Hepatocyte (in vitro differentiated cells): ENCODE measurements around the gene CFC1.
"Not testable (repeated sequence)": the region's sequence is repeated elsewhere in the genome, so short reads cannot be mapped to it uniquely, and the experiment has no call there.

Experiments used
- EZH2phosphoT487 ChIP-seq: fragments of 200-600 bp; sonication (generic); IDR thresholded peaks from one replicate; pipeline ENCODE4 v1.6.1; 2018; ENCODE audit warnings: antibody characterized with exemption, mild to moderate bottlenecking, low read depth, moderate library complexity; ENCODE audit not compliant: unreplicated experiment, severe bottlenecking
- TF ChIP-seq, protein P1 (sequence below): fragments of 200-600 bp; sonication (generic); IDR thresholded peaks from 2 replicates; pipeline ENCODE4 v1.5.1; 2016; ENCODE audit warnings: antibody characterized with exemption, mild to moderate bottlenecking; ENCODE audit not compliant: poor library complexity

DNA sequence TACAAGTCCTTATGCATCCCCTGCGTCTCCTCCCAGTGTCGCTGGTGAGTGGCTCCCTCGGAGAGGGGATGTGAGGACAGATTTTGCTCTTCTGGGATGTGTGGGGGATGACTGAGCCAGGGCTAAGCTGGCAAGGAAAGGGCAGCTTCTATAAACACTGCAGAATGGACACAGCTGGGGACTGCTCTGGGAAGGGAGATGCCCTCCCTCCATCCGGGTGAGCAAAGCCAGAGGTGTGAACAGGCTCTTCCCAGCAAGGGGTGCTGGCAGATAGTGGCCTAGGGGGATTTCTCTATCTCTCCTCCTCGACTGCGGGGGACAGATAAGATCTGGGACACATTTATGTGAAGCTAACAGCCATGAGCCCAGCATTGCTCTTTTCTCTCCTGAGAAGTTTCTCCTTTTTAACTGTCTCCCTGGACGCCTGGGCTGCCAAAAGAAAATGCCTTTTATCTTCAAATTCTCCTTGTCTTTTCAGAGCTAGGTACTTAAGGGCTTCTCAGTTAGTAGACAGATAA, 8.5 kb downstream of the CFC1 start:
- TF ChIP-seq, protein P1, sequence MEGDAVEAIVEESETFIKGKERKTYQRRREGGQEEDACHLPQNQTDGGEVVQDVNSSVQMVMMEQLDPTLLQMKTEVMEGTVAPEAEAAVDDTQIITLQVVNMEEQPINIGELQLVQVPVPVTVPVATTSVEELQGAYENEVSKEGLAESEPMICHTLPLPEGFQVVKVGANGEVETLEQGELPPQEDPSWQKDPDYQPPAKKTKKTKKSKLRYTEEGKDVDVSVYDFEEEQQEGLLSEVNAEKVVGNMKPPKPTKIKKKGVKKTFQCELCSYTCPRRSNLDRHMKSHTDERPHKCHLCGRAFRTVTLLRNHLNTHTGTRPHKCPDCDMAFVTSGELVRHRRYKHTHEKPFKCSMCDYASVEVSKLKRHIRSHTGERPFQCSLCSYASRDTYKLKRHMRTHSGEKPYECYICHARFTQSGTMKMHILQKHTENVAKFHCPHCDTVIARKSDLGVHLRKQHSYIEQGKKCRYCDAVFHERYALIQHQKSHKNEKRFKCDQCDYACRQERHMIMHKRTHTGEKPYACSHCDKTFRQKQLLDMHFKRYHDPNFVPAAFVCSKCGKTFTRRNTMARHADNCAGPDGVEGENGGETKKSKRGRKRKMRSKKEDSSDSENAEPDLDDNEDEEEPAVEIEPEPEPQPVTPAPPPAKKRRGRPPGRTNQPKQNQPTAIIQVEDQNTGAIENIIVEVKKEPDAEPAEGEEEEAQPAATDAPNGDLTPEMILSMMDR, result not testable (repeated sequence)
- TF ChIP-seq EZH2phosphoT487, result not testable (repeated sequence)
